Measurements from ENCODE around the gene H6PD.

H6PD gene

GRCh38 chr1:9211291-9211811 is 23.2 kb upstream of the H6PD start:
- DNase-seq = no peak

- no peak for DNase-seq
These were observed 21.8 kb upstream of the H6PD start for GRCh38 chr1:9212735-9213134.

- DNase-seq = no peak
These were observed 20.6 kb upstream of the H6PD start for GRCh38 chr1:9213956-9214355.

- DNase-seq = no peak
These were observed 15.7 kb upstream of the H6PD start for GRCh38 chr1:9218917-9219316.

DNA sequence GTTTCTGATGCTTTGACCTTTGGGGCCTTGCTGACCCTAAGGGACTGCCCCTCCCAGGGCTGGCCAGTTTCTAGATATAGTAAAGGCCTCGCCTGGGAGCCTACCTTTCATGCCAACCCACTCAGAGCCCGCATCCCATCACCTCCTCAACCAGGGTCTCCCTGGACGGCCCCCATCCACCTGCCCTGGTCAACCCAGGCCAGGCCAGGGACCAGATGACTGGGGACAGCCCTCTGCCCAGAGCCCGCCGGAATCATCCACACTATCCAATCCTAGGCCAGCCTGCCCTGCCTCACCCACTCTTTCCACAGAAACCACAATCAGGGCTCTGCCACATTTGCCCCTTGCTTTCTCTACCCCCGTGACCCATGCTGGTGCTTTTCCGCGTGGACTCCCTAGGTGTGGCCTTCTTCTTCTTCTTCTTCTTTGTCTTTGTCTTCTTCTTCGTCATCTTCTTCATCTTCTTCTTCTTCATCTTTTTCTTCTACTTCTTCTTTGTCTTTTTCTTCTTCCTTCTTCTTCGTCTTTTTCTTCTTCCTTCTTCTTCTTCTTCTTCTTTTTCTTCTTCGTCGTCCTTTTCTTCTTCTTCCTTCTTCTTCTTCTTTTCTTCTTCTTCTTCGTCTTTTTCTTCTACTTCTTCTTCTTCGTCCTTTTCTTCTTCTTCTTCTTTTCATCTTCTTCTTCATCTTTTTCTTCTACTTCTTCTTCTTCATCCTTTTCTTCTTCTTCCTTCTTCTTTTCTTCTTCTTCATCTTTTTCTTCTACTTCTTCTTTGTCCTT is 11.5 kb upstream of the H6PD start:
- DNase-seq = no peak

DNA sequence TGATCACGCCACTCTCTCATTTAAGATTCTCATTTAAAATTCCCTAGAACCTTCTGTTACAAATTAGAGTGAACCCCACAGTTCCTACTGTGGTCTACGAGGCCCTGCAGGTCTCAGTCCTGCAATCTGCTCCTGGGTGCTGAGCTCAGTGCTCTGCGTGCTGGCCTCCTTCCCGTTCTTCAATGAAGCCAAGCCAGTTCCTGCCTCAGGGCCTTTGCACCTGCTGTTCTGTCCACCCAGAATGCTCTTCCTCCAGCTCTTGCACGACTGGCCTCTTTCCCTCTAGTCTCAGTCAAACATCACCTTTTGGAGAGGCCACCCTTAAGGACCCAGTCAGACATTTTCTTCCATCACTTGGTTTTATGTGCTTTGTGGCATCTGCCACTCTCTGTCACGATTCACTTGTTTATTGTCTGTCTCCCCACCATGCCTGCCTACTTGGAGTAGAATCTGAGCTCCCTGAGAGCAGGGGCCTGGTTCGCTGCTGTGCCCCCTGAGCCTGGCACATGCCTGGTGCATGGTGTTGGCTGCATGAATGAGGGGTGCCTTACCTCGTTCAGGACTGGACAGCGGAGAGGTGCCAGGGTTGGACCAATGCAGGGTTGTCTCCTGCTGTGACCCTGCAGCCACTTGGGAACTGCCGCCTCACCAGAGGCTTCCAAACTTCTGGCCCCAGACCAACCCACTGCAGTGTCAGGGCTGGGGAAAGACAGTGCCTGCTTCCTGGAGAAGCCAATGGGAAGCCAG is 9.7 kb upstream of the H6PD start:
- no peak for DNase-seq

GRCh38 chr1:9225411-9225785 is 9.2 kb upstream of the H6PD start:
- DNase-seq = no peak

DNA sequence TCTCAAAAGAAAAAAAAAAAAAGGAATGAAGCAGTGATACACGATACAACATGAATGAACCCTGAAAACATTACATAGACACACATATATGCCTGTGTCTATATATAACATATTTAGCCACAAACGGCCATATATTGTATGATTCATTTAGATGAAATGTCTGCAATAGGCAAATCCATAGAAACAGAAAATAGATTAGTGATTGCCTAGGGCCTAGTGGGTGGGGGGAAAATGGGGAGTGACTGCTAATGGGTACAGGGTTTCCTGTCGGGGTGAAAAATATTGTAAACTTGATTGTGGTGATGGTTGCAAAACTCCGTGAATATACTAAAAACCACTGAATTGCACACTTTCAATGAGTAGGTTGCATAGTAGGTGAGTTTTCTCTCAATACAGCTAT is 6.0 kb upstream of the H6PD start:
- DNase-seq = no peak

GRCh38 chr1:9229549-9229948 is 5.0 kb upstream of the H6PD start:
- no peak for DNase-seq

DNA sequence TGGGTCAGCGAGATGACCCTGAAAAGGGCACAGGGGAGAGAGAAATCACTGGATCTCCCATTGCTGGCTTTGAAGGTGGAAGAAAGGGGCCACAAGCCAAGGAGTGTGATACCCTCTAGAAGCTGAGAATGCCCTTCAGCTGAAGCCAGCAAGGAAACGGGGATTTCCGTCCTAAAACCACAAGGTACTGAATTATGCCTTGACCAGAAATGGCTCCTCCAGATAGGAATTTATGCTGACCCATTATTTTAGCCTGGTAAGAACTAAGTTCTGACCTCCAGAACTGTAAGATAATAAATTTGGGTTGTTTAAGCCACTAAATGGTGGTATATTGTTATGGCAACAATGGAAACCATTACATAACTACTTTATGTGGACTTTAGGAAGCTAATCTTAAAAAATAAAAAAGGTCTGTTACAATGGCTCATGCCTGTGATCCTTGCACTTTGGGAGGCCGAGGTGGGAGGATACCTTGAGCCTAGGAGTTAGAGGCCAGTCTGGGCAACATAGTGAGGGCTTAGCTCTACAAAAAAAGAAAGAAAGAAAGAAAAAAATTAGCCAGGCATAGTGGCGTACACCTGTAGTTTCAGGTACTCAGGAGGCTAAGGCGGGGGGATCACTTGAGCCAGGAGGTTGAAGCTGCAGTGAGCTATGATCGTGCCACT is 3.6 kb upstream of the H6PD start:
- DNase-seq = no peak

DNA sequence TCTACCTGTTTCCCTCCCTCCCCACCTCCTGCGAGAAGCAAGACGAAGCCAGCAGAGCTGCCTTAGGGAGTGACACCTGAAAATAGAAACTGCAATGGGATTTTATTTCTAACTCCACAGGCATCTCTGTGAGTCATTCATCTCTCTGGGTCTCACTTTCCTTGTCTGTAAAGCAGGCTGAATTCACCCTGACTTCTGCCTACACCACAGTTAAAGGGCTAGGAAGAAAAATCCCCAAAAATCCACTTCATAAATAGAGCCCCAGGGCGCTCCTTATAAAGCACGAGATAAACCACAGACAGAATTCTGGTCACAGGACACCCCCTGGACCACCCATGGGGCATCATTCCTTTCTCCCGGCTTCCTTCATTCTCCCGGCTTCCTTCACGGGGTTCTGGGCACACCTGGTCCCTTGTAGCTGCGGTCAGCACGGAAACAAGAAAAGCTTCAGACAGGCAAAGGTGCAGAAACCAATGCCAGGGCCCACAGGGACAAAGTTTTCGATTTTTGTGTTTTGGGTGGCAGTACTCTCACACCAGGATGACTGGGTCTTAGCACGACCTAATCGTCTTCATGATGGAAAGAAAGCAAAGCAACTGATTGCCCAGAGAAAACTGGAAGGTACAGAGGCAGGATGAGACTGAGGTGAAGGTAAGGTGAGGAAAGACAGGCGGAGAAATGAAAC is 2.8 kb upstream of the H6PD start:
- no peak for DNase-seq

- peak; percentile 60 for DNase-seq
These were observed 1.2 kb upstream of the H6PD start for GRCh38 chr1:9233241-9233941.

- no peak for DNase-seq
These were observed 692 bp upstream of the H6PD start for GRCh38 chr1:9233942-9234222.

DNA sequence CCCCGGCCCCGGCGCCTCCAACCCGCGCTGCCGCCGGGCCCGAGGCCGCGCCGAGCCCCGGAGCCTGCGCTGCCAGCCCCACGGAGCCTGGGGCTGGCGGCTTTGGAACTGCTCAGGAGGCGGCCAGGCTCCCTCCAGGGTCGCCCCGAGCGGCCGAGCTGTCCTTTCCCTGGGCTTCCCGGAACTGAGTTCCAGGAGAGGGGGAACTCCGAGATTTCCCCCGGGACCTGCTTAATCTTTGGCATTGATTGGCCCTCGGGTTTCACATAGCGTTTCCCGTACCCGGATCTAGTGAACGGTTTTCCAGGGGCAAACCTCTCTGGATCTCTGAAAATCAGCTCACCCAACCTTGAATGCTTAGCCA is 504 bp downstream of the H6PD start:
- DNase-seq = no peak

GRCh38 chr1:9235560-9235959 is 986 bp downstream of the H6PD start:
- no peak for DNase-seq

- no peak for DNase-seq
These were observed 3.6 kb downstream of the H6PD start for GRCh38 chr1:9238134-9238533.

DNA sequence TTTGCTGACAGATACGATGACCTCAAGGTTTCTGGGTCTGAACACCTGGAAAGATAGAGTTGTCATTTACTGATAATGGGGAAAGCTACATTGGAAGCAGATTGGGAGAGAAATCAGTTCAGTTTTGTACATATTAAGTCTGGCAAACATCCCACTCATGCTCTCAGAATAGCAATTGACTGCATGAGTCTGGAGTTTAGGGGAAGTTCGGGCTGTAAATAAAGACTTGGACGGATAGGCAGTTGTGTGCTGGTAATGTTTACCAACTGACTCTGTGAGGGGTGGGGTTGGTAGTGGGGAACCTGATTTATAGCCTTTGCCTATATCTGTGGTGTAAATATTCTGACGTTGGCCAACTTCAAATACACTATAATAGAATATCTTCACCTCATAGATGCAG is 4.0 kb downstream of the H6PD start:
- no peak for DNase-seq

DNA sequence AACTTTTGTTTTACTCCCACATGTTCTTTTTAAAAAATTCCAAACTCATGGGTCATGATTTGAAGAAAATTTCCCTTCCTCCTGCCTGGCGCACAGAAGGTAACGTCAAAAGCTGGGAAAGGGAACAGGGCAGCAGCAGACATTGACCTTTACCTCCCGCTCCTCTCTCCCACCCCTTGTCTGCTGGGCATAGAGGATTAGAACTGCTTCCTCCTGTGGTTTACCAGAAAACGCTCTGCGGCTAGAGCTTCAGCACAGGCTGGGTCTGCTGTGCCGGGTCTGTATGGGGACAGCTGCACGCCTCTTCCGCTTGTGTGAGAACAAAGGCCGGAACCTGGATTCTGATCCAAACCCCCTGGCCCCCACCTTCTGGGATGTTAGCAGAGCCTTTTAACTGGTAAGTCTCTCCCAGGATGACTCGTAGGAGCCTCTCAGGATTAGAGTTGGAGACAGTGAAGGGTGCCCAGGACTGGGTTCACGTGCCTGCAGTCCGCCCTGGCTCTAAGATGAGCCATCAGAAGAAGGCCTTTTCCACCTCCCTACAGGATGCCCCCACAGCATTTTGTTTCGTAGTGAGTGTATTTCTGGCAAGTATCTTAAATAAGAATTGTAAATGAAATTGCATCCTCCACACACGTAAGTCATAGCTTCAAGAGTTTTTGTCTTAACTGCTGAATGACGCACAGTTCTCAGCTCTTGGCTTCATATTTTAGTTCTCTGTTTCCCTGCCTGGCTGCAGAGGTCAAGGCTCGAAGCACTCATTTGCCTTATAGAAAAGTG is 5.2 kb downstream of the H6PD start:
- DNase-seq = peak; percentile 47

DNA sequence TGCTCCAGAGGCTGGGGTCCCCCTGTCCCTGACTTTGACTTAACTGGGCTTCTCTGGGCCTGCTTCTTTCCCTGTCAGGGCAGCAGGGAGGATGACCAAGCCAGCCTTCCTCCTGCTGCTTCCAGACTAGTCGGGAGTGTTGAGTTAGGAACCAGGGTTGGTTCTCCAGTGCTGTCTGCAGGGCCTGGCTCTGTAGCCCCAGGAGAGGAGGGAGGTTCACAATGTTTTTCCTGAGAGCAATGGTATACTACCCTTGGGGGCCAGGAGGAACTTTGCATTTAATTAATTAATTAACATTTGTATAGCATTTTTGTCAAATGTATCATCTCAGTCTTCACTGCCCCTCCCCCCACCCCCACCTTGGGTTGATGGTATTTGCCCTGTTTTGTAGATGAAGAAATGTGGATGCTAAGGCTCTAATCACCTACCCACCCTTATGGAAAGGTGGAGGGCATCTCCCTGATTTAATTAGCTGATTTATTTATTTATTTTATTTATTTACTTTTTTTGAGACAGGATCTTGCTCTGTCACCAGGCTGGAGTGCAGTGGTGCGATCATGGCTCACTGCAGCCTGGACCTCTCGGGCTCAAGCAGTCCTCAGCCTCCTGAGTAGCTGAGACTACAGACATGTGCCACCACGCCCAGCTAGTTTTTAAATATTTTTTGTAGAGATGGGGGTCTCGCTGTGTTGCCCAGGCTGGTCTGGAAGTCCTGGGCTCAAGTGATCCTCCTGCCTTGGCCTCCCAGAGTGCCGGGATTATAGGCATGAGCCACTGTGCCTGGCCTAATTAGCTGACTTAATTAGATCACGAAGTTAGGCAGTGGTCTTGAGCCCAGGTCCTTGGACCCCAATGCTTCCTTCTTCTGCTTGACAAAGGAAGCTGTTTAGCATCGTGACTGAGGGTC is 6.6 kb downstream of the H6PD start:
- no peak for DNase-seq

- no peak for DNase-seq
These were observed 7.3 kb downstream of the H6PD start for GRCh38 chr1:9241891-9242290.

All from CD4-positive, alpha-beta T cell treated with Interferon gamma for 1 hour (primary cell).